K562 (cell line): Measurements from ENCODE around the gene HDAC5. TPM values are rescaled to one million over a fixed set of nuclear protein-coding genes. Genes with fewer than 3 reads are reported as not detected.

Experiments
- AFF4 ChIP-seq: sonication (generic); formaldehyde crosslinking; IDR thresholded peaks from 2 replicates; pipeline ENCODE4 v1.8.0; 2023; ENCODE audit warnings: mild to moderate bottlenecking, missing genetic modification reagents
- CBX1 ChIP-seq: sonication (generic); IDR thresholded peaks from 2 replicates; pipeline ENCODE4 v1.6.1; 2016; ENCODE audit warnings: antibody characterized with exemption, low read depth, mild to moderate bottlenecking
- GATAD2B ChIP-seq: fragments of 450-650 bp; IDR thresholded peaks from 2 replicates; pipeline ENCODE4 v1.6.1; 2017; ENCODE audit warnings: mild to moderate bottlenecking, borderline replicate concordance
- MLX ChIP-seq, 2 experiments: fragments of 450-650 bp in 1 of 2; sonication (generic) in 1 of 2; formaldehyde crosslinking; conservative IDR thresholded peaks; 2 replicates each; pipeline versions ENCODE4 v1.4.0 to v1.8.1; 2020 to 2022; ENCODE audit warnings: mild to moderate bottlenecking in 1 of 2, missing genetic modification reagents in 1 of 2
- MXD1 ChIP-seq: fragments of 250-450 bp; sonication (Bioruptor Pico); IDR thresholded peaks from 2 replicates; pipeline ENCODE4 v1.8.0; 2021; ENCODE audit warnings: borderline replicate concordance, mild to moderate bottlenecking, moderate library complexity; ENCODE audit not compliant: poor library complexity, severe bottlenecking
- NCOA4 ChIP-seq: fragments of 450-650 bp; IDR thresholded peaks from 2 replicates; pipeline ENCODE4 v1.6.1; 2018; ENCODE audit warnings: mild to moderate bottlenecking; ENCODE audit not compliant: partially characterized antibody
- NRF1 ChIP-seq, 2 experiments: fragments of 450-650 bp; IDR thresholded peaks in 1 of 2; conservative IDR thresholded peaks in 1 of 2; 2 replicates each; pipeline ENCODE4 v1.6.1; 2014; ENCODE audit warnings: mild to moderate bottlenecking in 2 of 2
- RAD21 ChIP-seq, 2 experiments: fragments of 250-450 bp in 1 of 2; fragments of 450-650 bp in 1 of 2; sonication (Bioruptor Pico) in 1 of 2; formaldehyde crosslinking in 1 of 2; IDR thresholded peaks in 1 of 2; conservative IDR thresholded peaks in 1 of 2; 2 replicates each; pipeline versions ENCODE4 v1.4.0 to v1.8.0; 2020 to 2022; ENCODE audit warnings: mild to moderate bottlenecking in 2 of 2, moderate library complexity in 1 of 2
- SAP30 ChIP-seq: fragments of 200-600 bp; sonication (generic); IDR thresholded peaks from 2 replicates; pipeline ENCODE4 v1.6.1; 2012; ENCODE audit warnings: borderline replicate concordance, low read depth, mild to moderate bottlenecking, moderate library complexity, low read length, control low read depth, inconsistent platforms; ENCODE audit not compliant: insufficient read depth, poor library complexity, severe bottlenecking
- SMAD4 ChIP-seq: fragments of 250-450 bp; sonication (Bioruptor Pico); conservative IDR thresholded peaks from 2 replicates; pipeline ENCODE4 v1.8.0; 2021; ENCODE audit warnings: inconsistent platforms, mild to moderate bottlenecking, moderate library complexity
- ZBTB33 ChIP-seq: sonication (generic); formaldehyde crosslinking; IDR thresholded peaks from 2 replicates; pipeline ENCODE4 v1.8.1; 2023; ENCODE audit warnings: mild to moderate bottlenecking, missing genetic modification reagents
- ZKSCAN8 ChIP-seq: fragments of 200-800 bp; sonication (Bioruptor generic); IDR thresholded peaks from 2 replicates; pipeline ENCODE4 v1.6.1; 2016; ENCODE audit warnings: missing genetic modification characterization, missing compliant biosample characterization
- ZNF324 ChIP-seq: fragments of 250-450 bp; sonication (Bioruptor Pico); IDR thresholded peaks from 2 replicates; pipeline ENCODE4 v1.4.0; 2020; ENCODE audit warnings: mild to moderate bottlenecking
- ZNF655 ChIP-seq: fragments of 250-450 bp; sonication (Bioruptor Pico); IDR thresholded peaks from 2 replicates; pipeline ENCODE4 v1.5.0; 2021
- ZNF780A ChIP-seq: fragments of 250-450 bp; sonication (Bioruptor Pico); IDR thresholded peaks from 2 replicates; pipeline ENCODE4 v1.5.0; 2021; ENCODE audit warnings: mild to moderate bottlenecking
- polyA plus RNA-seq, 8 experiments: library from polyadenylated mRNA; depleted of rRNA in 4 of 8; stranded (reverse) in 5 of 8; unstranded in 3 of 8; fragments of >200 nt; fragmentation: Nextera tagmentation in 2 of 8; fragmentation: Illumina TruSeq in 1 of 8; extraction: Ambion mirVana in 2 of 8; extraction: Trizol in 1 of 8; gene quantifications; 2 replicates each; pipeline versions ENCODE4 v1.2.1 to v1.2.3, GENCODE V29; 2011 to 2014; ENCODE audit warnings: inconsistent platforms in 1 of 8, missing spikeins in 1 of 8
- total RNA-seq, 7 experiments: library from RNA; depleted of rRNA in 6 of 7; stranded (reverse); fragments of >200 nt in 6 of 7; fragmentation: Illumina TruSeq in 2 of 7; extraction: Trizol in 2 of 7; gene quantifications; 2 replicates each; pipeline versions ENCODE4 v1.2.1 to v1.2.3, GENCODE V29; 2011 to 2021; ENCODE audit warnings: low replicate concordance in 1 of 7

HDAC5 gene
- total and polyA plus RNA-seq, 9 of the 15 experiments (the other 6 are each of a cell fraction or from before 2014, with no cell fraction given) = 0.45 to 26.2 (median 16.4) TPM

- no peak for TF ChIP-seq SAP30
- TF ChIP-seq NRF1 (conservative IDR thresholded peaks at IDR 0.05 in 1 of 2, IDR thresholded peaks at IDR 0.05 in 1 of 2) = peak; percentile 92 to 93
- TF ChIP-seq NCOA4 = no peak
- TF ChIP-seq AFF4 (CRISPR knock-in tag) = no peak
- no peak for TF ChIP-seq CBX1
- no peak for TF ChIP-seq ZNF324 (CRISPR knock-in tag)
- no peak; the same call in 1 of the 2 replicates for TF ChIP-seq SMAD4
- TF ChIP-seq GATAD2B = peak; percentile 85
- TF ChIP-seq MXD1 (CRISPR knock-in tag) = peak; percentile 36
- TF ChIP-seq ZNF655 (CRISPR knock-in tag) = no peak
- no peak for TF ChIP-seq ZNF780A
- TF ChIP-seq MLX (CRISPR knock-in tag; conservative IDR thresholded peaks at IDR 0.05) = no peak
- TF ChIP-seq RAD21 (CRISPR knock-in tag; conservative IDR thresholded peaks at IDR 0.05 in 1 of 2, IDR thresholded peaks at IDR 0.05 in 1 of 2) = no peak
- TF ChIP-seq ZKSCAN8 (CRISPR knock-in tag) = no peak
- peak; percentile 84 for TF ChIP-seq ZBTB33
Measured at GRCh38 chr17:44137891-44138709, 14.7 kb upstream of the HDAC5 start (continued).
